IPS DF 19.7 (cell line): ENCODE results near the gene DHRS7B.
"Not testable (repeated sequence)": the region's sequence is repeated elsewhere in the genome, so short reads cannot be mapped to it uniquely, and the experiment has no call there.

Experiments
- DNase-seq: peaks from one replicate; pipeline ENCODE4 v3.0.0-alpha.2; 2013; ENCODE audit warnings: low read depth, low spot score

DHRS7B gene

GRCh38 chr17:21209511-21210175, 82.9 kb downstream of the DHRS7B start:
- no peak for DNase-seq

- no peak for DNase-seq
Measured at GRCh38 chr17:21210411-21211076, 83.8 kb downstream of the DHRS7B start.

GRCh38 chr17:21211825-21212479, 85.2 kb downstream of the DHRS7B start:
- DNase-seq = no peak

- no peak for DNase-seq
Measured at GRCh38 chr17:21212826-21213637, 86.3 kb downstream of the DHRS7B start.

- DNase-seq = no peak
Measured at GRCh38 chr17:21213638-21214014, 86.9 kb downstream of the DHRS7B start.

GRCh38 chr17:21214015-21214776, 87.4 kb downstream of the DHRS7B start, which contains the start of gene TMEM11:
Gene TMEM11, minus strand, starts transcription at chr17:21214161. Its CDS starts 9 bp downstream, at chr17:21214152.
- peak; percentile 75 for DNase-seq

GRCh38 chr17:21214777-21215541, 88.2 kb downstream of the DHRS7B start:
- no peak for DNase-seq

GRCh38 chr17:21215935-21216334, 89.2 kb downstream of the DHRS7B start:
- DNase-seq = no peak

GRCh38 chr17:21217346-21217745, 90.6 kb downstream of the DHRS7B start:
- DNase-seq = no peak

GRCh38 chr17:21218101-21218500, 91.3 kb downstream of the DHRS7B start:
- no peak for DNase-seq

- no peak for DNase-seq
Measured at GRCh38 chr17:21218831-21219380, 92.1 kb downstream of the DHRS7B start.

- DNase-seq = no peak
Measured at GRCh38 chr17:21223086-21223485, 96.3 kb downstream of the DHRS7B start.

GRCh38 chr17:21227277-21227676, 100.5 kb downstream of the DHRS7B start:
- not testable (repeated sequence) for DNase-seq

GRCh38 chr17:21228111-21228510, 101.3 kb downstream of the DHRS7B start:
- DNase-seq = no peak

GRCh38 chr17:21228845-21229244, 102.1 kb downstream of the DHRS7B start:
- no peak for DNase-seq

- DNase-seq = no peak
Measured at GRCh38 chr17:21231533-21231932, 104.8 kb downstream of the DHRS7B start.

- no peak for DNase-seq
Measured at GRCh38 chr17:21232033-21232749, 105.4 kb downstream of the DHRS7B start.

- no peak for DNase-seq
Measured at GRCh38 chr17:21233581-21234347, 107.0 kb downstream of the DHRS7B start.

- no peak for DNase-seq
Measured at GRCh38 chr17:21235921-21236320, 109.2 kb downstream of the DHRS7B start.
